DMS 273 (cell line): ENCODE results near the gene SPATA12.
A peak's percentile ranks its signal among the peaks of the same experiment; 100 is the strongest.
"Not testable (repeated sequence)": the region's sequence is repeated elsewhere in the genome, so short reads cannot be mapped to it uniquely, and the experiment has no call there.

Experiments
- DNase-seq: peaks from one replicate; lab custom pipeline; 2025; ENCODE audit not compliant: unreplicated experiment; lab: John Stamatoyannopoulos, UW

Gene SPATA12

DNA sequence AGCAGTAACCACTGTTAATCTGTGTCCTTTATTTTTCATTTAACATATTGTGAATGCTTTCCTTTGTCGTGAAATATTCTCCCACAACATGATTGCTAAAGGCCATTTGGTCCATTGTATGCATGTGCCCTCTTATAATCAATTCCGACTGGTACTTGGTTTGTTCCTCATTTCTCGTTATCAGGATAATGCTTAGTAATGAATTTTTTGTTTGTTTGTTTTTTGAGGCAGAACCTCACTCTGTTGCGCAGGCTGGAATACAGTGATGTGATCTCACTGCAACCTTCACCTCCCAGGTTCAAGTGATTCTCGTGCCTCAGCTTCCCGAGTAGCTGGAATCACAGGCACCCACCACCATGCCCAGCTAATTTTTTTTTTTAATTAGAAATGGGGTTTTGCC lies 22.0 kb downstream of the SPATA12 start:
- DNase-seq, result no peak

DNA sequence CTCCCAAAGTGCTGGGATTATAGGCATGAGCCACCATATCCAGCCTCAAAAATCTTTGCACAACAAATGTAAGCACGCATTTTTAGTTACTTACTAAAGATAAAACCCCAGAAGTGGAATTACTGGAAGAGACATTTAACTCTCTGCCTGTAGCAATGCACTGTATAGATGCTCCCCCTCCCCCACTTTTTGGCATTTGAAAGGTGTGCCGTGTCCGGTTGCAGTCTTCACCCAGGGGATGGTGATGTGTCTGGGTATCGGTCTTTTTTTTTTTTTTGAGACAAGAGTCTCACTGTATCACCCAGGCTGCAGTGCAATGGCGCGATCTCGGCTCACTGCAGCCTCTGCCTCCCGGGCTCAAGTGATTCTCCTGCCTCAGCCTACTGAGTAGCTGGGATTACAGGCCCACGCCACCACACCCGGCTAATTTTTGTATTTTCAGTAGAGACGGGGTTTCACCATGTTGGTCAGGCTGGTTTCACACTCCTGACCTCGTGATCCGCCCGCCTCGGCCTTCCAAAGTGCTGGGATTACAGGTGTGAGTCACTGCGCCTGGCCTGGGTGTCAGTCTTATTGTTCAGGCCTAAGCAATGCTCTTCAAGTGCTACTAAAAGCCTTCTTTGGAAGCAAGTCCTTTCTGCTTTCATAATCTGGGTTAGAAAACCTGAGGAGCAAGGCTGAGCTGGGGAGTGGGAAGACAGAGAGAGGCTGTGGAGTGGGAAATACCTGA lies 23.0 kb downstream of the SPATA12 start:
- DNase-seq, result not testable (repeated sequence)

DNA sequence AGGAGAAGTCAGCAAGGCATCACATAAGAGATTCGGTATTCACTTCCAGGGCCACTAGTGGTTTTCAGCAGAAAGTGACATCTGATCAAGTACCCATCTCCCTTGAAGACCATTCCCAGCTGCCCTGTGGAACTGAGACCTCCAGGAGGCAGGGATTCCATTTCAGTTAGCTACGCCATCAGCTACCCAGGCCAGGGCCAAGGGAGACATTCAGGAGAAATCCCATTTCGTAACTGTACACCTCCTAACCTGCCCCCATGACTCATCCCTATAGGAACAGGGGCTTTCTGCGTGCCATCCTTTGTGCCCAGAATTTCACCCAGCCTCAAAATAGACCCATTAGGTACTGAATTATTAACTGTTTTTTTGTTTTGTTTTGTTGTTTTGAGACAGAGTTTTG lies 24.7 kb downstream of the SPATA12 start:
- no peak for DNase-seq

DNA sequence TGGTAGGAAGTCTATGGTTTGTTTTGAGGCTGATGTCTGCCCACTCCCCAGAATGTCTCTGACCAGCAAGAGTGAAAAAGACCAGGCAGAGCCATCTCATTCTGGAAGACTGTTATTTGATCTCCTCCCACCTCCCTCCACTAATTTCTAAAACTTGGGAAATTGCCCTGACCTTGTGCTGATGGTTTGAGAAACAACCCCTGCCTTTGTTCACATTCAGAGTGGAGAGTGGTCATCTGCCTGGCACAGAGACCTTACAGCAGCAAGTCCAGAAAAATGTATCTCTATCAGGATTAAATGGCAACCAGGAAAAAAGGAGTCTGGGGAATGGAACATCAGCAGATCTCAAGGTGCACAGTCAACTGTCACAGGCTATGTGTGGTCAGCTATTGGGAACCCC lies 25.7 kb downstream of the SPATA12 start:
- no peak for DNase-seq

DNA sequence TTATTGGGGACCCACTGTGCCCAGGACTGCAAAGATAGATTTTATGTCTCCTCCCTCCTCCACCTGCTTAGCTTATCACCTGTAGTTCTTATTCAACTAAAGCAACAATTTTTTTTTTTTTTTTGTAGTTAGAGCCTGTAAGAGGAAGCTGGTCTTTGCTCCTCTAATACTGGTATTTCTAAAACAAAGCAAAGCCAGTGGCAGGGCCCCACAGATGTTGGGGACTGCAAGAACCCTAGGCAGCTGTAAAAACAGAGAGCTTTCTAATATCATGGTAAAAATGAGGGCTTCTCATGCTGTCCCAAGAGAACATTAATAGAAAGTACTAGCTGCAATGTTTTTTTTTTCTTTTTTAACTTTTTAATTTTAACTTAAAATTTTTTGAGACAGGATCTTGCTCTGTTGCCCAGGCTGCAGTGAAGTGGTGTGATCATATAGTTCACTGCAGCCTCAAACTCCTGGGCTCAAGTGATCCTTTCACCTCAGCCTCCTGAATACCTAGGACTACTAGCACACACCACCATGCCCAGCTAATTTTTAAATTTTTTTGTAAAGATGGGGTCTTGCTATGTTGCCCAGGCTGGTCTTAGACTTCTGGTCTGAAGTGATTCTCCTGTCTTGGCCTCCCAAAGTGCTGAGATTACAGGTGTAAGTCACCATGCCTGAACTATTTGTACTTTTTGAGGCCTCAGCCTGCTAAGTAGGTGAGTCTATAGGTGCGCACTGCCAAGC lies 27.1 kb downstream of the SPATA12 start:
- DNase-seq, result no peak

DNA sequence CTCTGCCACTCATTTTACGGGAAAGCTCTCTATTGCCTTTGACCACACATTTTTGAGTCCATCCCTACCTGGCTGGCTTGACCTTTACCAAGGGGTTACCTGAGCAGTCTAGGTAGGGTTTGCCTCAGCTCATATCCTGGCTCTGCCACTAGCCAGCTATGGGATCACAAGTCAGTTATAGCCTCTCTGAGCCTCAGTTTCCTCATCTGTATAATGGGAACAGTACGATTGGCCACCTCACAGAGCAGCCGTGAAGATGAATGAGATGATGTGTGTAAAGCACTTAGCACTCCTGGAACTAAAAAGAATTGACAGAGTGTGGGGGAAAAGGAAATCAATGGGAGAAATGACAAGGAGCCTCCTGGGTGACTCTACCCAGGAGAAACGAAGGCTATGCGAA lies 28.0 kb downstream of the SPATA12 start:
- no peak for DNase-seq

DNA sequence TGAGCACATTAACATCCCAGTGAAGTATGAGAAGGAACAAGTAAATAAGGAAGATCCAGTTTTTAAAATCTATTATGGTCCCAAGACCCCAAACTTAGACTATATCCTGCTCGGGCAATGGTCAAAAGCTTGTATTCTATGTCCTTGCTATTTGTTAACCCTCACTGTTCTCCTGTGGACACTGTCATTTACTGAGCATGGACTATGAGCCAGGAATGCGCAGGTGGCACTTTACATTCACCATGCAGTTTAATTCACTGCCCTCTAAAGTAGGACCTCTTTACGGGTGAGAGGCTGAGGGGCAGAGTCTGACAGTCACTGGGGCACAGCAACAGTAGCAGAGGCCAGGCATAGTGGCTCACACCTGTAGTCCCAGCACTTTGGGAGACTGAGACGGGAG lies 28.6 kb downstream of the SPATA12 start:
- DNase-seq, result no peak

DNA sequence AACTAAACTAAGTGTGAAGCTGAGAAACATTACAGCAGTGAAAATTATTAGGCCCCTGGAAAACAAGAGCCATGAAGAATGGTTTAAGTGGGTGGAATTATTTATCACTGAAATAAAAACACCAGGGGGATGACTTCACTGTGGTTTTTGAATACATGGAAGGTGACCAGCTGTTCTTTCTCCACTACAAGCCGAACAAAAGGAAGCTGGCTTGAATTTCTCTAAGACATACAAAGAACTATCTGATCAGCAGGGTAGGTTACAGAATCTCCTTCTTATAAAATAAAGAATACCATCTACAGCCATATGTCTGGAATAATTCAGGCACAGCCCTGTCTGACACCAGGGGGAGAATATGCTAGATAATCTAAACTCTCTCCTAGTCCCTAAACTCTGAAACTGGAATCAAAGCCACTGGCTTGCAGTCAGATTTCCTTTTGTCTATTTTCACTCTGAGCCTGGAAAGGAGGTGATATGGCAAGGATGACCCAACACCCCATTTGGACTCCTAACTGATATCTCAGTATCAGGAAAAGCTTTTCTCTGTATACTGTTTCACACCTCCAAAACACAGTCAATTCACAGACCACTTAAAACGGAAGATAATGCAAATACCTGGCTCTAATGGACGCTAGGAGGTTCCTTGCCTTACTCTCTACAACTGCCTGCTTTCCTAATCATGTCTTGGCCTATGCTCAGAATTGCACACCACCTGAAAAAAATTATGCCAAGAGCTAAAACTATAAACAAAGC lies 31.2 kb downstream of the SPATA12 start:
- peak; percentile 30 for DNase-seq

DNA sequence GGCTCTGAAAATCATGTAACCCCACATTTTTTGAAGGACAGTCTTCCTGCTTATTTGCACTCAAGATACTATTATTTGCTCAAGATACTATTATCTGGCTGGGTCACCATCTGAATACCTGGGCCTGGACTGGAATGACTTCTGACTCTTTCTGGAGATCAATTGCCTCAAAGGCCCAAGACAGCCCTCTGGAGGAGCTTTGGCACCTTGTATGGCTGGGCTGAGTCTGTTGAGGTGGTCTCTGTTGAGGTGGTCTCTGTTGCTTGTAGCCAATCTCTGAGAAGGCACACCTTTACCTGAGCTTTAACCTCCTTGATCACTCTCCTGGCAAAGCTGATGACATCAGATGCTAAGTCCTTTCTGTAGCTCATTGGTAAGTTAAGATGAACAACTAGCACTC lies 33.0 kb downstream of the SPATA12 start:
- no peak for DNase-seq

DNA sequence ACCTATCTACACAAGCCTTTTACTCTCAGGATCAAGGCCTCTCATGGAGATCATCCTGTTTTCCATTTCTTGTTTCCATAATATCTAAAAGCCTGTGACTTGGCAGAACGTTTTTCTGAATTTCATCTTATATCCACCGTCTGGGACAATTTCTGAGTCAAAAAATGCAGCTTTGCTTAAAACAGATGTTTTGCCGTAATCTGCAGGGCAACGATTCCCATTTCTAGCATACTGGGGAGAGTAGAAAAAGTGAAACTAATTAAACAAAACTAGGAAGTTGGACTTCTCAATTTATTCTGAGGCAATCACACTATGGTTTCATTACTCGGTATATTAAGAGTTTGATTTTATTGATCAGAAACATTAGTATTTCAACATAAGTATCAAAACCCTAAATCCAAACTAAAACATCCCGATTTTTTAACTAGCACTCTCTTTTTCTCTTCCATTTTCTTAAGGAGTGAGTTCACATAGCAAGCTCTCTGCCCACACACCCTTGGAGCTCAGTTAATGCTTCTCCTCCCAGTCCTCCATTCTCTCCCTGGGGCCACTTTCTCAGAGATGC lies 33.6 kb downstream of the SPATA12 start:
- no peak for DNase-seq

DNA sequence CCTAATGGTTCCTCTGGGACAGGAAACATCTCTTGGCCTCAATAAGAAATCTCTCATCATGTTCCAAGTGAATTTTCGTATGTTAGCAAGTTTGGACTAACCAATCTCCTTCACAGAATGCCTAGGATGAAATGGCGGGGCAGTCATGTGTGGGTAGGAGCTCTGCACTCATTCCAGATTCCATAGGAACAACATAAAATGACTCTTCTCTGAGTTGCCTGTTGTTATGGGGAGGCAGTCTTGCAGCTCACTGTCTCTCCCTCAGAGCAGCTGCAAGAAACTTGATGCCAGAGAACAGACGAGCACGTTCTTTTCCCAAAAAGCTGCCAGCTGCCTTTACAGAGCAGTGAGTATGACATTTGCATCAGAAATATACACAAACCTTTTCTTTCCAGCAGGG lies 34.1 kb downstream of the SPATA12 start:
- DNase-seq, result peak; percentile 88

DNA sequence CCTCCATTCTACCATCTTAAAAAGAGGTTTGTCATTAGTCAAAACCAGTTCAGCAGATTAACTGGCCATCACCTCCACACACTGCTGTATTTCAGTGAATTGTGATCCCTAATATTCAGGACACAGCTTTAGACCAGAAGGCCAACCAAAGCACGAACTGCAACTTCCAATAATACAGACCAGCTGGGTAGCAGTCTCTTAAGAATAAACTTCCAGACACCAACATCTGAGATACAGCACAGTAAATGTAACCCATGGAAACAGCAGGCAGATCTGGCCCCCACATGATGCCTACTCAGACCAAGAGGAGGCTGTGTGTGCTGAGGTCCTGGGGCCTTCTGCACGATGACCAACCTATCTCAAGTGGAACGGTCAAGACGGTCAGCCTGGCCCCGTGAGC lies 34.9 kb downstream of the SPATA12 start:
- peak; percentile 27 for DNase-seq

DNA sequence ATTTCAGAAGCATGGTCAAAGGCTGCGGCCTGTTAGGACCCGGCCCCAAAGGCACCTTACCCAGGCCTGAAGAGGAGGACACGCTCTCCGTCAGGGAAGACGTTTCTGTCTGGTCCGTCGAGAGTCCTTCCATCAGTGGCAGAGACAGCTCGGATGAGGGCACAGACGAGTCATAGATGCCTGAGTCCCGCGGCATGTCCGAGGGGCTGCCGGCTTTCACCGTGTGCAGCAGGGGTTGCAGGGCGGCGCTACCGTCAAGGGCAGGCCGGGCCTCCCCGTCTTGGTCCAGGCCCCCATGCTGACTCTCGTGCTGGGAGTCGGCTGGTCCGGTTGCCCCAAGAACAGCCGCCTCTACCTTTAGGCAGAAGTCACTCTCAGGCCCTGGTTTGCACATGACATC lies 37.1 kb downstream of the SPATA12 start:
- DNase-seq, result no peak

DNA sequence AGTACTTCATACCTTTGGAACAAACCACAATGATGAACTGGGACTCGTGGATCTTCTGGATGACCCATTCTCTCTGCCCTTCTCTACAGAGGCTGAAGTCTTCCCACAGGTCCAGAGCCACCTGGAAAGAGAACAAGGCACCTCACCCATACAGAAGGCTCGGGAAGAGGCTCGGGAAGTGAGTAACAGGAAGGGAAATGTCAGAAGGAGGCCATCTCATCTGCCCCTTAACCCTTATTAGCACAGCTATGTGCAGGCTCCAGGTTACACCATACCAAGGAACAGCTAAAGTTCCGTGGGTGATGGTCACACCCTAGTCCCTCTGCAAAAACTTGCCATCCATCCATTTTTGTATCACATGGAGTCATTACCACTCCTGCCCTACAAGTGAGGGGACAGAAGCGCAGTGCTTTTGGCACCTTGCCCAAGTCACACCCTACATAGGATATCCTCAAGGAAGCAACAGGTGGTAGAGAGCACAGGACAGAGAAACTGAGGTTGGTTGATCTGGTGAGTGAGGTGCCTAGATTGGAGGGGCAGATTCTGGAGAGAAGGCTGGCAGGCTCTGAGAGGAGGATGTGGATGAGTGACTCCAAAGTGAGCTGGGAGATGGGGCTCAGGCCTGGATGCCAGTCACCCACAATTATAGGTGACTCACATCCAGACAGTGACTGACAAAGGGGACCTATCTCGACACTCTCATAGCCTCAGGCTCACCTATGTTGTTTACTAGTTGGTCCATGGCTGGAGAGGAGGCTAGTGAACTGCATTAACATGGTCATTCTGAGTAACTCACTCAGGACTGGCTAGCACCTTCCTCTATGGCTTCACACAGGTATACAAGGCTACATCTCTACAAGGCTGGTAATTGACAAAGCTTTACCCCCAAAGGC lies 38.2 kb downstream of the SPATA12 start:
- DNase-seq, result no peak

DNA sequence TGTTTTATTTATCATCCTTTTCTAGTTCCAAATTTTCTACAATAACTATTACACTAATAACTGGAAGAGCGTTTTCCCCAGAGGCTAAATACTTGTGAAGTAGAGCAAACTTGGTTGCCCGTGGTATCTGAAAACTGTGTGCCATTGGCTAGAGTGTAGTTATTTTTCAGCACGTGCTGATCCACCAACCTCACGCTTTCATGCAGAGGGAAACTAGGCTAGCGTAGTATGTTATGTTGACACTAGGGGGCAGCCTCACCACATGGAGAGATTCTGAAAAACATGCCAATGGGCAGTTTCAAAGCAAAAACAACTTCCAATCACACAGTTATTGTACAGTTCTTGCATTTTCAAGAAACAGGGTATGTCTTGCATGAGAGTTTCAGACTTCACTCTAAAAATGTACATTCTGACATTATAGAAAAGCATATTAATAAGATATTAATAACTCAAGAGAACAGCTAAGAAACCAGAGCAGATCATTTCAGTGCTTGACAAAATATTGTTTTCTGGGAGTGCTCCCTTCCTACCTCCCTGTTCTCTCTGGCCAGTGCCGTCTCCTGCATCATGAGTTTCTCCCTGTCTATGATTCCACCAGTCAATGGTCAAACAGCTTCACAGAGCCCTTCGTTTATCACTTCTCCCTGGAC lies 39.7 kb downstream of the SPATA12 start:
- DNase-seq, result peak; percentile 85

DNA sequence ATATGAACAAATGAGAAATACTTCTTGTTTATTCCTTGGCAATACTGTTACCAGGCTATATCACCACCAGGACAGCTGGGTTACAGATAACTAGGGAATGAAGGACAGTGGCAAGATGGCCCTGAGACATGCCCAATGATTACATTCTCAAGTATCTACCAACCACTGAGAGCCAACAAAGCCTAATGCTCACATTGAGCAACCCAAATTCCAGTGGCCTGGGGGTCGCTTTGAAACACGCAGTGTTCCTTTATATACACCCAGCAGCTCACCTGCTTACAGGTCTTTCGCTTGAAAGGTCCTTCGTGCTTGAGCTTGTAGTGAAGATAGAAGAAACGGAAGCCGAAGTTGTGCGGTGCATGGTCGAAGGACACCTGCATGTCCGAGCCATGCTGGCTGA lies 45.1 kb downstream of the SPATA12 start:
- DNase-seq, result no peak

DNA sequence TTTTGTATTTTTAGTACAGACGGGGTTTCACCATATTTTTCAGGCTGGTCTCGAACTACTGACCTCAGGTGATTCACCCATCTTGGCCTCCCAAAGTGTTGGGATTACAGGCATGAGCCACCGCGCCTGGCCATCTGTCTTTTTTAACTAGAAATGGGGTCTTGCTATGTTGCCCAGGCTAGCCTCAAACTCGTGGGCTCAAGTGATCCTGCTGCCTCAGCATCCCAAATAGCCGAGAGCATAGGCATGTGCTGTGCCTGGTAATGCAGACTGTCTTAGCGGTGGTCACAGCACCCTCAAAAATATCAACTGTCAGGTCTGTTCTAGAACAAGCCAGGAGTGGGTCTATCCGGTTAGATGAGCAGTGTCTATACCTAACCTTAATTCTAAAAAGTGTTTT lies 48.2 kb downstream of the SPATA12 start:
- DNase-seq, result no peak

DNA sequence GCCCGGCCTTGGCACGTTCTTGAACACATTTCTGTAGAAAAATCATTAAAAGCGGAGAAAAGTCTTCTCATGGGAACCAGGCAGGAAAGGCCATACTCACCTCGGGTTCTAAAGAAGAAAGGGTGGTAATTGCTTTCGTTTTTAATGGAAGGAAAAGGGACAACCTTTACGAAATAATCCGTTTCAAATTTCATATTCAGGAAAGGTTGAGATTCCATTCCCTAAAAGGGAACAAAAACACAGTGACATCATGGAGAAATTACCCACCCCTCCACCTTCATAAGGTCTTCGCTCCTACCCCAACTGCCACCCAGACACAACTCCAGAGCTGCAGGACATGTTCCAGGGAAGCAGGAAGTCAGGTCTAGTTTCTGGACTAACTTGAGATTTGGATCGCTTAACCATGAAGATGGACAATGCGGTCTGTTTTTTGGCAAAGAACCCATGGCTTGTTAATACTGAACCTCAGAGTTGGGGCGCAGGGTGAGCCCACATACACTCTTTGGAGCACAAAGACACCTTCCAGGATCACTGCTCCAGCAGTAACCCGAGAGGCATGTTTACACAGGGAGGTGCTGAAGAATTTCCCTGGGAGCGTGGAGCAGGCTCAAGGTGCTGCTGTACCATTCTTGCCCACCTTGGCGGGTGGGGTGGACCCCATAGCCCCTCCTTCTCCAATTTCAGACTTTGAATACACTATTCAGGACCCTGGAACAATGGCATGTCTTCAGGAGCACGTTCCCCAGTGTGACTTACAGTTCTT lies 49.2 kb downstream of the SPATA12 start:
- DNase-seq, result no peak

DNA sequence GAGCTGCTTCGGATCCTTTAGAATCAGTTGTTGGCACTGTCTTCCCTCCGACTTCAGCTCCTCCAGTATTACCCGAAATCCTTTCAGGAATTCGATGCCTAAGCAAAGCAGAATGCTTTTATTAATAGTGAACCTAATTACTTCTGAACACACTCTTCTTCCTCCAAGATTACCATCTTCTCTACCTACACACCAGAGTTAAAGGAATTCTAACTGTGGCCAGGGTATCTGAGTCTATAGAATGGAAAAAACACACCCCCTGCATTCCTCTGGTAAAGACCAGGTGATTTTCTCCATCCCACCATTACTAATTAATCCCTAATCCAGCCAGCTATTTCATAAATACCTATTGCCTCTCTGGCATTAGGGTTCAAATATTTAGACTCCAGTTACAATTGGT lies 49.8 kb downstream of the SPATA12 start:
- DNase-seq, result no peak
